Caco-2 (cell line): ENCODE results near the gene HIVEP2. TPM values are rescaled to one million over a fixed set of nuclear protein-coding genes. Genes with fewer than 3 reads are reported as not detected.

ENCODE experiments used
- BruUV-seq: library from RNA; stranded (reverse); fragments of 400-500 nt; replicated peaks from 2 replicates; lab custom pipeline; 2021; lab: Mats Ljungman, UMichigan
- CTCF ChIA-PET: fragments of 300-600 bp; sonication (Branson Sonifier 250); formaldehyde crosslinking; loops from one replicate; lab custom pipeline; 2022; ENCODE audit warnings: antibody characterized with exemption; lab: Charles Lee
- POLR2A ChIA-PET: fragments of 300-600 bp; sonication (Branson Sonifier 250); formaldehyde crosslinking; loops from one replicate; lab custom pipeline; 2022; ENCODE audit warnings: antibody characterized with exemption; lab: Charles Lee
- DNase-seq, 2 experiments: peaks; one replicate each; pipeline versions ENCODE4 v3.0.0 to v3.0.0-alpha.2; 2020 to 2022
- H3K27me3 ChIP-seq: replicated peaks from 2 replicates; pipeline ENCODE4 v1.6.0; 2011; ENCODE audit warnings: low read length; ENCODE audit not compliant: control insufficient read depth, insufficient read depth
- H3K36me3 ChIP-seq: 2 replicates; pipeline ENCODE4 v1.5.1; 2011; ENCODE audit warnings: low read length; ENCODE audit not compliant: control insufficient read depth, insufficient read depth
- H3K4me1 ChIP-seq: fragments of 250-450 bp; sonication (Bioruptor Pico); 2 replicates; pipeline ENCODE4 v1.5.1; 2020; ENCODE audit warnings: mild to moderate bottlenecking
- H3K4me3 ChIP-seq: 2 replicates; pipeline ENCODE4 v1.5.1; 2011; ENCODE audit warnings: low read depth, mild to moderate bottlenecking, control low read depth, low read length
- H3K9me3 ChIP-seq: fragments of 250-450 bp; sonication (Bioruptor Pico); 2 replicates; pipeline ENCODE4 v1.5.1; 2020; ENCODE audit warnings: mild to moderate bottlenecking, moderate library complexity
- H3K27ac Mint-ChIP-seq: one replicate; pipeline ENCODE4 v1.8.0; 2022; ENCODE audit warnings: mixed read lengths; ENCODE audit not compliant: unreplicated experiment
- H3K27me3 Mint-ChIP-seq: one replicate; pipeline ENCODE4 v1.8.0; 2022; ENCODE audit warnings: mixed read lengths; ENCODE audit not compliant: insufficient read depth, unreplicated experiment
- H3K36me3 Mint-ChIP-seq: one replicate; pipeline ENCODE4 v1.8.0; 2022; ENCODE audit warnings: mild to moderate bottlenecking, mixed read lengths; ENCODE audit not compliant: insufficient read depth, unreplicated experiment
- H3K4me1 Mint-ChIP-seq: one replicate; pipeline ENCODE4 v1.8.0; 2022; ENCODE audit warnings: low read depth, mixed read lengths; ENCODE audit not compliant: unreplicated experiment
- H3K4me3 Mint-ChIP-seq: one replicate; pipeline ENCODE4 v1.8.0; 2022; ENCODE audit warnings: mild to moderate bottlenecking, moderate library complexity, mixed read lengths; ENCODE audit not compliant: unreplicated experiment
- H3K9me3 Mint-ChIP-seq: one replicate; pipeline ENCODE4 v1.8.0; 2022; ENCODE audit warnings: mixed read lengths; ENCODE audit not compliant: unreplicated experiment
- CTCF ChIP-seq, 2 experiments: fragments of 200-600 bp in 1 of 2; IDR thresholded peaks; 1 replicate in 1 of 2; 2 replicates in 1 of 2; pipeline versions ENCODE4 v1.5.1 to v1.8.0; 2011 to 2022; ENCODE audit warnings: antibody characterized with exemption in 1 of 2, control low read depth in 1 of 2, inconsistent platforms in 1 of 2, low read depth in 1 of 2, low read length in 1 of 2, mild to moderate bottlenecking in 1 of 2, moderate library complexity in 1 of 2; ENCODE audit not compliant: insufficient read depth in 1 of 2, severe bottlenecking in 1 of 2, unreplicated experiment in 1 of 2
- intact Hi-C: fragments of 100-400 bp; cut with micrococcal nuclease; formaldehyde crosslinking; loops from one replicate; pipeline ENCODE4 v1.10.0; 2022; ENCODE audit not compliant: unreplicated experiment
- total RNA-seq: library from RNA; stranded (reverse); gene quantifications from 2 replicates; pipeline ENCODE4 v1.2.3, GENCODE V29; 2022

The HIVEP2 gene
- total RNA-seq, 1 experiment from 2014 or later: 1.0 TPM

- no peak for DNase-seq
- ChIA-PET CTCF (no interaction called here), POLR2A (no interaction called here)
- no peak overlapping the region for H3K4me3 Mint-ChIP-seq
- TF ChIP-seq CTCF (IDR thresholded peaks at IDR 0.05; ENCODE audit: insufficient read depth in 1 of 2, low read depth in 1 of 2, low read length in 1 of 2, severe bottlenecking in 1 of 2, unreplicated experiment in 1 of 2): no peak
- H3K36me3 ChIP-seq: no peaks in the 10 kb centered on the region
- no peaks in the 10 kb centered on the region for H3K4me1 Mint-ChIP-seq
- no peaks in the 10 kb centered on the region for H3K36me3 Mint-ChIP-seq
- H3K27me3 ChIP-seq: no peaks in the 10 kb centered on the region
- H3K9me3 Mint-ChIP-seq: no peaks in the 10 kb centered on the region
- no TSS peak for BruUV-seq
- intact Hi-C loops: no loop called here
- H3K27ac Mint-ChIP-seq: no peak overlapping the region
- H3K27me3 Mint-ChIP-seq: no peaks in the 10 kb centered on the region
- H3K4me1 ChIP-seq: no peaks in the 10 kb centered on the region
- no peaks in the 10 kb centered on the region for H3K9me3 ChIP-seq
- no peak overlapping the region for H3K4me3 ChIP-seq
Measured at GRCh38 chr6:142833798-142834197, 111.2 kb downstream of the HIVEP2 start.

- Histone ChIP-seq H3K4me3 (no peak overlapping the region), H3K9me3 (no peaks in the 10 kb centered on the region), H3K4me1 (no peaks in the 10 kb centered on the region), H3K36me3 (no peaks in the 10 kb centered on the region), H3K27me3 (no peaks in the 10 kb centered on the region)
- Mint-ChIP-seq H3K4me3 (no peak overlapping the region), H3K27ac (no peak overlapping the region), H3K9me3 (no peaks in the 10 kb centered on the region), H3K27me3 (no peaks in the 10 kb centered on the region), H3K36me3 (no peaks in the 10 kb centered on the region), H3K4me1 (no peaks in the 10 kb centered on the region)
- intact Hi-C loops: no loop called here
- no peak for TF ChIP-seq CTCF (IDR thresholded peaks at IDR 0.05; ENCODE audit: insufficient read depth in 1 of 2, low read depth in 1 of 2, low read length in 1 of 2, severe bottlenecking in 1 of 2, unreplicated experiment in 1 of 2)
- DNase-seq: no peak
- no TSS peak for BruUV-seq
- POLR2A ChIA-PET: no interaction called here
- CTCF ChIA-PET: no interaction called here
Measured at GRCh38 chr6:142833054-142833453, 111.9 kb downstream of the HIVEP2 start.

GRCh38 chr6:142830807-142831206 lies 114.2 kb downstream of the HIVEP2 start:
- no TSS peak for BruUV-seq
- no peak for DNase-seq
- Histone ChIP-seq H3K27me3 (no peaks in the 10 kb centered on the region), H3K9me3 (no peaks in the 10 kb centered on the region), H3K4me3 (no peak overlapping the region), H3K4me1 (no peaks in the 10 kb centered on the region), H3K36me3 (no peaks in the 10 kb centered on the region)
- Mint-ChIP-seq H3K27ac (no peak overlapping the region), H3K9me3 (no peaks in the 10 kb centered on the region), H3K36me3 (no peaks in the 10 kb centered on the region), H3K4me3 (no peak overlapping the region), H3K4me1 (peaks cover 6% of the 10 kb centered on the region), H3K27me3 (no peaks in the 10 kb centered on the region)
- ChIA-PET POLR2A (no interaction called here), CTCF (no interaction called here)
- intact Hi-C loops: no loop called here
- TF ChIP-seq CTCF (IDR thresholded peaks at IDR 0.05; ENCODE audit: insufficient read depth in 1 of 2, low read depth in 1 of 2, low read length in 1 of 2, severe bottlenecking in 1 of 2, unreplicated experiment in 1 of 2): no peak
